ENCODE measurements around the gene FOXD2. TPM values are rescaled to one million over a fixed set of nuclear protein-coding genes. Genes with fewer than 3 reads are reported as not detected.

FOXD2 gene
- total and polyA plus RNA-seq, 7 experiments from 2014 or later = 0.05 to 0.59 (median 0.22) TPM

DNA sequence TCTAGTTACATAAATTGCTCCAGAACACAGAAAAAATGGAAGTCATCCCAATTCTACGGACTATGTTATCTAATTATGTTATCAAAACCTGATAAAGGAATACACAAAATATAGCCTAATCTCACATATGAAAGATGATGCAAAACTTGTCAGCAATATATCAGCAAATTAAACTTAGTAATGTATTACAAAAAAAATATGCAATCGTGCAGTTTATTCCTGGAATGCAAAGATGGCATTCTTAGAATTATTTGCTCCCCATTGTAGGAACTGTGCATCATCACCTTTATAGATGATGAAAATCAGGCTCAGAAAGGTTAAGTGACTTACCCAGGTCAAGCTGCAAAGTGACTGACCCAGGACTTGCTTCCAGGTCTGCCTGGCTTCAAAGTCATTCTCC lies 14.0 kb upstream of the FOXD2 start:
- no peak for DNase-seq
- Histone ChIP-seq H3K36me3 (ENCODE audit: control insufficient read depth in 2 of 3, insufficient read depth in 3 of 3, low read length in 3 of 3) (no peaks in the 10 kb centered on the region), H3K9me3 (ENCODE audit: control insufficient read depth in 2 of 3, low read length in 3 of 3) (no peaks in the 10 kb centered on the region), H3K27ac (ENCODE audit: low read depth, low read length) (no peak overlapping the region), H3K4me3 (ENCODE audit: low read length) (no peak overlapping the region), H3K27me3 (ENCODE audit: control insufficient read depth in 2 of 2, insufficient read depth in 2 of 2, low read length in 2 of 2) (peaks cover 0 to 4% of the 10 kb centered on the region in 2 donors), H3K4me1 (ENCODE audit: control insufficient read depth in 2 of 2, insufficient read depth in 2 of 2, low read length in 2 of 2) (no peaks in the 10 kb centered on the region)
- intact Hi-C loops (cut with micrococcal nuclease) = loop anchor here (1.0 to 2.0 kb wide), 2 partner anchors 231 to 245 kb away; no protein-coding TSS in a partner anchor
- H3K27ac Mint-ChIP-seq = no peak overlapping the region
- ATAC-seq = no peak
- H3K36me3 Mint-ChIP-seq = peaks cover 0 to 6% (median 0%) of the 10 kb centered on the region in 5 donors
- ChIA-PET CTCF (no interaction called here), POLR2A (no interaction called here)
- H3K4me3 Mint-ChIP-seq = no peak overlapping the region
- H3K9me3 Mint-ChIP-seq = no peaks in the 10 kb centered on the region
- peaks cover 0 to 4% (median 0%) of the 10 kb centered on the region in 7 donors for H3K4me1 Mint-ChIP-seq
- H3K27me3 Mint-ChIP-seq = peaks cover 35 to 48% (median 42%) of the 10 kb centered on the region in 5 donors

DNA sequence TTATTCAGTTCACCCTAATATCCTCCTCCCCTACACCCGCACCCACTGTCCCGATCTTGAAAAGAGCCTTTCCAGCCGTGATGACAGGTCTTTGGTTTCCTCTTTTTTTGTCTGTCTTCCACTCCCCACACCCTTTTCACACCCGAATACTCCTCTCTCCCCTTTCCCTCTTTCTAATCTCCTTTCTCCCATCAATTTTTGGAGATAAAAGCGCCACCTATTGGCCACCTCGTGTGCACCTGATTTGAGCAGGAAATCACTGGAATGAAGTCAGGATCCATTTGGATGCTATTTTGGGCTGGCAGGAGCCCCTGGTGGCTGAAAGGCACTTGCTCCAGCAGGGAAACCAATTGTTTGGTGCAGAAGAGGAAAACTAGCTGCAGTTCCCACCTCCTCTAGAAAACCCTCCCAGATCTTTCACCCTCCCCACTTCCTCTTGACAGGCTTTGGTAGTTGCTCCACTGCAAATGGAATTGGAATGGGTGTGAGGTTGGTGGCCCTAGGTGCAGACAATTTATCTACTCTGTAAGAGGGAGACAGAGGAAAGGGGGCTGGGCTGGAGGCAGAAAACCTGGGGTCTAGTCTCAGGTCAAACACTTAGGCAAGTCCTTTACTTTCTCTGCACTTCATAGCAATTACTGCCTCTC lies 13.4 kb upstream of the FOXD2 start:
- Histone ChIP-seq H3K36me3 (ENCODE audit: control insufficient read depth in 2 of 3, insufficient read depth in 3 of 3, low read length in 3 of 3) (no peaks in the 10 kb centered on the region), H3K4me1 (ENCODE audit: control insufficient read depth in 2 of 2, insufficient read depth in 2 of 2, low read length in 2 of 2) (no peaks in the 10 kb centered on the region), H3K27me3 (ENCODE audit: control insufficient read depth in 2 of 2, insufficient read depth in 2 of 2, low read length in 2 of 2) (peaks cover 0 to 4% of the 10 kb centered on the region in 2 donors), H3K9me3 (ENCODE audit: control insufficient read depth in 2 of 3, low read length in 3 of 3) (no peaks in the 10 kb centered on the region), H3K4me3 (ENCODE audit: low read length) (no peak overlapping the region), H3K27ac (ENCODE audit: low read depth, low read length) (no peak overlapping the region)
- Mint-ChIP-seq H3K27me3 (peaks cover 38 to 44% (median 42%) of the 10 kb centered on the region in 5 donors), H3K4me3 (no peak overlapping the region), H3K4me1 (peaks cover 0 to 4% (median 0%) of the 10 kb centered on the region in 7 donors), H3K9me3 (peaks cover 0 to 2% (median 0%) of the 10 kb centered on the region in 11 donors), H3K27ac (no peak overlapping the region), H3K36me3 (peaks cover 0 to 6% (median 0%) of the 10 kb centered on the region in 5 donors)
- ATAC-seq = no peak
- DNase-seq = no peak
- POLR2A ChIA-PET = no interaction called here
- intact Hi-C loops (cut with micrococcal nuclease) = loop anchor here (1.0 to 2.0 kb wide), 2 partner anchors 232 to 245 kb away; no protein-coding TSS in a partner anchor
- CTCF ChIA-PET = interaction anchor here (0.5 kb wide), 1 partner anchor 13 kb away, joined by 3 read pairs; no protein-coding TSS in a partner anchor

DNA sequence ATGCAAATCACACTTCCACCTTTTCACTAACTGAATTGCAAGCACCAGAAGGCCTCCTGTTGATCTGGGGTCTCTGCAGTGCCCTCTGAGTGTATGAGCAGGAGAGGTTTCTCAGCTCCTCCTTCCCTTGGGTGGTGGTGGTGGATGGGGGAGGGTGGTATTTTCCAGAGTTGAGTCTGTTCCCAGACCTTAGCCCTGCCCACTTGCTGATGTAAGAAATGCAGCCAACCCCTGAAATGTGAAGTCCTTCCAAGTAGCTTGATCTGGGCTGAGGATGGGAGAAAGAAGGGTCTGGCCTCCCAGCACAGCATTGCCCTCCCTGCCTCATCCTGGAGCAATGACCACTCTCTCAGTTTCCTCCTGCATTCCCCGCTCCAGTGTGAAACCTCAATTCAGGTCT lies 6.3 kb upstream of the FOXD2 start:
- Mint-ChIP-seq H3K4me1 (peaks cover 24 to 45% (median 36%) of the 10 kb centered on the region in 7 donors), H3K9me3 (peaks cover 0 to 3% (median 0%) of the 10 kb centered on the region in 11 donors), H3K4me3 (peak overlapping the region in 2 of 10 donors; percentile 13 to 56), H3K27me3 (peaks cover 47 to 56% (median 53%) of the 10 kb centered on the region in 5 donors), H3K27ac (no peak overlapping the region), H3K36me3 (peaks cover 0 to 18% (median 0%) of the 10 kb centered on the region in 5 donors)
- no peaks in the 10 kb centered on the region for H3K36me3 ChIP-seq (ENCODE audit: control insufficient read depth in 2 of 3, insufficient read depth in 3 of 3, low read length in 3 of 3)
- no peak overlapping the region for H3K4me3 ChIP-seq (ENCODE audit: low read length)
- H3K9me3 ChIP-seq (ENCODE audit: control insufficient read depth in 2 of 3, low read length in 3 of 3) = no peaks in the 10 kb centered on the region
- H3K27me3 ChIP-seq (ENCODE audit: control insufficient read depth in 2 of 2, insufficient read depth in 2 of 2, low read length in 2 of 2) = peaks cover 0 to 25% of the 10 kb centered on the region in 2 donors
- peaks cover 8 to 33% of the 10 kb centered on the region in 2 donors for H3K4me1 ChIP-seq (ENCODE audit: control insufficient read depth in 2 of 2, insufficient read depth in 2 of 2, low read length in 2 of 2)
- no peak overlapping the region for H3K27ac ChIP-seq (ENCODE audit: low read depth, low read length)
- ChIA-PET CTCF (interaction anchor here (1.3 kb wide), 1 partner anchor 294 kb away, joined by 7 read pairs; no protein-coding TSS in a partner anchor), POLR2A (no interaction called here)
- DNase-seq = no peak
- no peak for ATAC-seq
- intact Hi-C loops (cut with micrococcal nuclease) = loop anchor here in 1 of 2 donors (10.0 kb wide), 1 partner anchor 937 kb away; no protein-coding TSS in a partner anchor

DNA sequence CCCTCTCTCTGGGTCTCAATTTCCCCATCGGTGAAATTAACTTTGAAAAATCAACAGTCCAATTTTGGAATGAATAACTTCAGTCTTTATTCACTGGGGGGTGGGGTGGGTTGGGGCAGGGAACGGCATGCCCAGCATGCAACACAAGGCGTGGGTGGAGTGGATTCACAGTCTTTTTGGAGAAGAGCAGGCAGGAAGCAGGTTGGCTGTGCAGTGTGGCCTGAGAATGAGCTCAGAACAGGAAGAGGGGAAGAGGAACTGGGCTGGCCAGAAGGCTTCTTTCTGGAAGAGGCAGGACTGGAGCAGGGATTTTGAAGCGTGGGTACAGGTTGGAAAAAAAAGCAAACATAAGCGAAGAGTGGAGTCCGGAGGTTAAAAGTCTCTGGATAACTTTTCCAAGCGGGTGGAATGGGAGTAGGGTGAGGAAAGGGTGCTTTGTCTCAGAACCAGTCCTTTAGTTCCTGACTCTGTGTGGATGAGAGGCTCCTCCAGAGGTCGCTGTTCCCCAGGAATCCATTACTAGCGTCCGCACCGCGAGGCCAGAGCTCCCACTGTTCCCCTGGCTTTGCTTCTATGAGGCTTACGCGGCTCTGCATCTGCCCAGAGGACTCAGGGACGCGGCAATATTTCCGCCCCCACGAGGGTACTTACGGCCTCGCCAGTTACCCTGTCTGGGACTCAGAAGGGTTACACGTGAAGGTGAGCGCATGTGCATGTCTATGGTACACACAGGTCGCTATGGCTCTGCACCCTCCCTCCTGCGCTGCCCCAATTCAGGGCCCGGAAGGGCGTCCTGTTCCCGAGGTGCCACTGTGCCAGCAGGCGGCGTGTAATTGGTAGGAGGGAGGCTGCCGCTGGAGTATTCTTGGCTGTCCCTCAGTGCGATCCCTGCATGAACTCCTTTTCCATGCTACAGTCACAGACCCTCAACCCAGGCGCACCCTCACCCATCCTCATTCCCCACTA lies 5.5 kb upstream of the FOXD2 start:
- H3K27ac ChIP-seq (ENCODE audit: low read depth, low read length) = no peak overlapping the region
- H3K27me3 ChIP-seq (ENCODE audit: control insufficient read depth in 2 of 2, insufficient read depth in 2 of 2, low read length in 2 of 2) = peaks cover 0 to 25% of the 10 kb centered on the region in 2 donors
- peak overlapping the region; percentile 20 for H3K4me3 ChIP-seq (ENCODE audit: low read length)
- Mint-ChIP-seq H3K27me3 (peaks cover 46 to 52% (median 49%) of the 10 kb centered on the region in 5 donors), H3K36me3 (peaks cover 0 to 18% (median 0%) of the 10 kb centered on the region in 5 donors), H3K4me1 (peaks cover 25 to 47% (median 39%) of the 10 kb centered on the region in 7 donors), H3K4me3 (peak overlapping the region; percentile 30 to 81 (median 75)), H3K9me3 (peaks cover 0 to 3% (median 0%) of the 10 kb centered on the region in 11 donors), H3K27ac (peak overlapping the region in 2 of 9 donors; percentile 38 to 55)
- CTCF ChIA-PET = interaction anchor here (0.5 to 1.3 kb wide), 3 partner anchors 80 to 299 kb away, joined by 3 to 7 read pairs (median 3); no protein-coding TSS in a partner anchor
- peak; percentile 54 for ATAC-seq
- POLR2A ChIA-PET = no interaction called here
- no peaks in the 10 kb centered on the region for H3K36me3 ChIP-seq (ENCODE audit: control insufficient read depth in 2 of 3, insufficient read depth in 3 of 3, low read length in 3 of 3)
- intact Hi-C loops (cut with micrococcal nuclease) = loop anchor here (1.0 to 10.0 kb wide), 3 partner anchors 278 to 938 kb away; no protein-coding TSS in a partner anchor
- peak in 8 of 9 donors; percentile 44 to 68 (median 58) for DNase-seq
- peaks cover 8 to 38% of the 10 kb centered on the region in 2 donors for H3K4me1 ChIP-seq (ENCODE audit: control insufficient read depth in 2 of 2, insufficient read depth in 2 of 2, low read length in 2 of 2)
- H3K9me3 ChIP-seq (ENCODE audit: control insufficient read depth in 2 of 3, low read length in 3 of 3) = no peaks in the 10 kb centered on the region

DNA sequence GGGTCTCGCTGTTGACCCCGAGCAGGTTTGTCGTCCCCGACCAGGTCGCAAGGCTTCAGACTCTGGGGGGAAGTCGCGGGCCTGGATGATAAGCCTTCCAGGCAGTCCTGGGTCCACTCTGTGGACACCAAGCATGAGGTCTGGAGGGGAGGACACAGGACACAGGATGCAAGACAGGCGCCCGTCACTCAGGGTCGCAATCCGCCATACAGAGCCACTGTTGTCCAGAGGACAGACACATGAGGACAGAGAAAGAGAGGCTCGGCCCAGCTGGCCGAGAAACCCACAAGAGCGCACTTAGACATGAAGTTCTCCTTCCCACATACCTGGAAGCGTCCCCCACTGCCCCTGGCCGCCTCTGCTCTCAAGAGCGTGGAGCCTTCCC lies 4.8 kb upstream of the FOXD2 start:
- peaks cover 0 to 3% (median 0%) of the 10 kb centered on the region in 11 donors for H3K9me3 Mint-ChIP-seq
- H3K36me3 Mint-ChIP-seq = peaks cover 0 to 18% (median 0%) of the 10 kb centered on the region in 5 donors
- no peak overlapping the region for H3K27ac ChIP-seq (ENCODE audit: low read depth, low read length)
- no peaks in the 10 kb centered on the region for H3K9me3 ChIP-seq (ENCODE audit: control insufficient read depth in 2 of 3, low read length in 3 of 3)
- no peaks in the 10 kb centered on the region for H3K36me3 ChIP-seq (ENCODE audit: control insufficient read depth in 2 of 3, insufficient read depth in 3 of 3, low read length in 3 of 3)
- ChIA-PET CTCF (interaction anchor here (1.0 to 1.3 kb wide), 2 partner anchors 293 to 299 kb away, joined by 3 to 7 read pairs; no protein-coding TSS in a partner anchor), POLR2A (no interaction called here)
- H3K4me1 Mint-ChIP-seq = peaks cover 25 to 47% (median 39%) of the 10 kb centered on the region in 7 donors
- H3K27ac Mint-ChIP-seq = peak overlapping the region in 1 of 9 donors; percentile 55
- intact Hi-C loops (cut with micrococcal nuclease) = loop anchor here in 1 of 2 donors (10.0 kb wide), 1 partner anchor 938 kb away; no protein-coding TSS in a partner anchor
- H3K27me3 Mint-ChIP-seq = peaks cover 43 to 48% (median 46%) of the 10 kb centered on the region in 5 donors
- H3K4me3 Mint-ChIP-seq = peak overlapping the region; percentile 30 to 81 (median 75)
- H3K27me3 ChIP-seq (ENCODE audit: control insufficient read depth in 2 of 2, insufficient read depth in 2 of 2, low read length in 2 of 2) = peaks cover 0 to 25% of the 10 kb centered on the region in 2 donors
- H3K4me1 ChIP-seq (ENCODE audit: control insufficient read depth in 2 of 2, insufficient read depth in 2 of 2, low read length in 2 of 2) = peaks cover 8 to 38% of the 10 kb centered on the region in 2 donors
- H3K4me3 ChIP-seq (ENCODE audit: low read length) = peak overlapping the region; percentile 20
- DNase-seq (no peak), ATAC-seq (no peak)
